Endodermal cell (in vitro differentiated cells): ENCODE measurements around the gene SIX2. TPM values are rescaled to one million over a fixed set of nuclear protein-coding genes. Genes with fewer than 3 reads are reported as not detected.
A peak's percentile ranks its signal among the peaks of the same experiment; 100 is the strongest.

Experiments
- DNase-seq: peaks from one replicate; pipeline ENCODE4 v3.0.0-alpha.2; 2017
- H3K27ac ChIP-seq: 2 replicates; pipeline ENCODE4 v1.5.1; 2013; ENCODE audit warnings: mild to moderate bottlenecking, low read depth, low read length, moderate library complexity
- H3K27me3 ChIP-seq: 2 replicates; pipeline ENCODE4 v1.6.1; 2013; ENCODE audit warnings: mild to moderate bottlenecking, low read length, moderate library complexity; ENCODE audit not compliant: insufficient read depth, control insufficient read depth, poor library complexity, severe bottlenecking
- H3K36me3 ChIP-seq: 2 replicates; pipeline ENCODE4 v1.7.0; 2013; ENCODE audit warnings: mild to moderate bottlenecking, low read length, moderate library complexity; ENCODE audit not compliant: control insufficient read depth, insufficient read depth
- H3K4me1 ChIP-seq: one replicate; pipeline ENCODE4 v1.7.0; 2013; ENCODE audit warnings: low read length; ENCODE audit not compliant: control insufficient read depth, insufficient read depth
- H3K4me3 ChIP-seq: 2 replicates; pipeline ENCODE4 v1.5.1; 2013; ENCODE audit warnings: mild to moderate bottlenecking, low read length, moderate library complexity
- H3K9ac ChIP-seq: 2 replicates; pipeline ENCODE4 v1.6.1; 2013; ENCODE audit warnings: mild to moderate bottlenecking, low read length, moderate library complexity; ENCODE audit not compliant: poor library complexity, severe bottlenecking; ENCODE audit errors: extremely low read depth
- H3K9me3 ChIP-seq: 2 replicates; pipeline ENCODE4 v1.6.1; 2013; ENCODE audit warnings: mild to moderate bottlenecking, low read length, moderate library complexity; ENCODE audit not compliant: control insufficient read depth
- H3K27ac Mint-ChIP-seq: 2 replicates; pipeline ENCODE4 v1.8.0; 2020; ENCODE audit warnings: mixed read lengths
- H3K27me3 Mint-ChIP-seq: 2 replicates; pipeline ENCODE4 v1.8.0; 2021; ENCODE audit warnings: mild to moderate bottlenecking, mixed read lengths; ENCODE audit not compliant: insufficient read depth
- H3K36me3 Mint-ChIP-seq: 2 replicates; pipeline ENCODE4 v1.8.0; 2020; ENCODE audit warnings: low read depth, mixed read lengths
- H3K4me1 Mint-ChIP-seq: 2 replicates; pipeline ENCODE4 v1.8.0; 2020; ENCODE audit warnings: mixed read lengths
- H3K4me3 Mint-ChIP-seq: 2 replicates; pipeline ENCODE4 v1.8.0; 2020; ENCODE audit warnings: mild to moderate bottlenecking, moderate library complexity, mixed read lengths
- H3K9me3 Mint-ChIP-seq: 2 replicates; pipeline ENCODE4 v1.8.0; 2020; ENCODE audit warnings: mild to moderate bottlenecking, mixed read lengths
- CTCF ChIP-seq: fragments of 200-600 bp; sonication (generic); conservative IDR thresholded peaks from 2 replicates; pipeline ENCODE4 v1.5.0; 2021; ENCODE audit warnings: antibody characterized with exemption, mild to moderate bottlenecking
- WGBS, 2 experiments: methylation state at CpG; one replicate each; pipeline versions ENCODE4 v1.1.5 to v1.1.7; 2013; ENCODE audit warnings: missing lambda C conversion rate in 2 of 2, mixed read lengths in 1 of 2; ENCODE audit not compliant: insufficient coverage in 1 of 2, insufficient read length in 1 of 2; 5-methylcytosine and 5-hydroxymethylcytosine counted together
- total RNA-seq, 2 donors: library from RNA; stranded (reverse); fragmentation: NEBNext Ultra II Directional in 1 of 2; extraction: Animal tissue kit (Norgen Biotek cat#: 25700) in 1 of 2; gene quantifications; 2 replicates in 1 of 2; 3 replicates in 1 of 2; pipeline ENCODE4 v1.2.1, GENCODE V29; 2021

The SIX2 gene
- total RNA-seq, 2 donors from 2014 or later: not detected

- no peaks in the 10 kb centered on the region for H3K9me3 ChIP-seq
- peaks cover 20% of the 10 kb centered on the region for H3K27me3 ChIP-seq
- H3K4me3 ChIP-seq: no peak overlapping the region
- no peak for TF ChIP-seq CTCF
- Mint-ChIP-seq H3K9me3 (no peaks in the 10 kb centered on the region), H3K27ac (no peak overlapping the region), H3K4me3 (no peak overlapping the region), H3K36me3 (no peaks in the 10 kb centered on the region), H3K4me1 (peaks cover 11% of the 10 kb centered on the region), H3K27me3 (peaks cover 41% of the 10 kb centered on the region)
- H3K36me3 ChIP-seq: no peaks in the 10 kb centered on the region
- no peak overlapping the region for H3K27ac ChIP-seq
- no peak overlapping the region for H3K9ac ChIP-seq
- no peaks in the 10 kb centered on the region for H3K4me1 ChIP-seq
- WGBS, 2 experiments: 100% methylated on average over 2 of the region's 2 CpGs; no CpG with 5 or more reads in 1 of the 2 experiments
- DNase-seq: no peak
Measured at GRCh38 chr2:44965684-44966083, 43.6 kb downstream of the SIX2 start.

- H3K27ac ChIP-seq: no peak overlapping the region
- H3K4me3 ChIP-seq: no peak overlapping the region
- Mint-ChIP-seq H3K27ac (no peak overlapping the region), H3K27me3 (peaks cover 48% of the 10 kb centered on the region), H3K4me3 (no peak overlapping the region), H3K9me3 (no peaks in the 10 kb centered on the region), H3K36me3 (no peaks in the 10 kb centered on the region), H3K4me1 (peaks cover 9% of the 10 kb centered on the region)
- H3K9me3 ChIP-seq: no peaks in the 10 kb centered on the region
- WGBS, 2 experiments: 28 to 50% methylated on average over 7 to 16 of the region's 16 CpGs
- H3K9ac ChIP-seq: no peak overlapping the region
- H3K4me1 ChIP-seq: no peaks in the 10 kb centered on the region
- H3K36me3 ChIP-seq: no peaks in the 10 kb centered on the region
- TF ChIP-seq CTCF: peak; percentile 74
- peaks cover 25% of the 10 kb centered on the region for H3K27me3 ChIP-seq
- peak; percentile 86 for DNase-seq
Measured at GRCh38 chr2:44964752-44965236, 44.5 kb downstream of the SIX2 start.

- peaks cover 39% of the 10 kb centered on the region for H3K27me3 ChIP-seq
Measured at GRCh38 chr2:44962176-44962695, 47.0 kb downstream of the SIX2 start.

More at GRCh38 chr2:44962176-44962695, 47.0 kb downstream of the SIX2 start:
- Mint-ChIP-seq H3K4me1 (peaks cover 9% of the 10 kb centered on the region), H3K4me3 (no peak overlapping the region), H3K9me3 (no peaks in the 10 kb centered on the region), H3K27me3 (peaks cover 65% of the 10 kb centered on the region), H3K27ac (no peak overlapping the region), H3K36me3 (no peaks in the 10 kb centered on the region)
- Histone ChIP-seq H3K4me3 (no peak overlapping the region), H3K9me3 (no peaks in the 10 kb centered on the region), H3K9ac (no peak overlapping the region), H3K36me3 (no peaks in the 10 kb centered on the region), H3K4me1 (no peaks in the 10 kb centered on the region), H3K27ac (no peak overlapping the region)
- TF ChIP-seq CTCF: no peak
- WGBS, 2 experiments: 90 to 100% methylated on average over 2 to 5 of the region's 5 CpGs
- DNase-seq: peak; percentile 26
